IMR-90 (cell line): ENCODE measurements around the gene KYAT1. TPM values are rescaled to one million over a fixed set of nuclear protein-coding genes. Genes with fewer than 3 reads are reported as not detected.
A peak's percentile ranks its signal among the peaks of the same experiment; 100 is the strongest.

Experiments
- ATAC-seq: fragments of 200-7000 bp; cut with Tn5 transposase; 2 replicates; pipeline ENCODE4 v1.9.1; 2020; ENCODE audit warnings: low read depth, mild to moderate bottlenecking, moderate library complexity
- BruUV-seq: library from RNA; stranded (reverse); fragments of 400-500 nt; replicated peaks from 2 replicates; lab custom pipeline; 2021; lab: Mats Ljungman, UMichigan
- CTCF ChIA-PET: fragments of 300-600 bp; formaldehyde crosslinking; extraction: SDS; loops from one replicate; lab custom pipeline; 2021; ENCODE audit warnings: antibody characterized with exemption; lab: Yijun Ruan, JAX
- POLR2A ChIA-PET: fragments of 300-600 bp; sonication (Branson Sonifier 250); formaldehyde crosslinking; loops from one replicate; lab custom pipeline; 2022; ENCODE audit warnings: antibody characterized with exemption; ENCODE audit not compliant: unreplicated experiment; lab: Charles Lee
- DNase-seq: peaks from one replicate; pipeline ENCODE4 v3.0.0; 2013
- H2AFZ ChIP-seq: replicated peaks from 2 replicates; pipeline ENCODE3; 2013; ENCODE audit warnings: low read length, mild to moderate bottlenecking; ENCODE audit not compliant: poor library complexity
- H2AK5ac ChIP-seq: 2 replicates; pipeline ENCODE4 v1.6.1; 2013; ENCODE audit warnings: low read depth, low read length, inconsistent platforms
- H2AK9ac ChIP-seq: replicated peaks from 2 replicates; pipeline ENCODE3; 2013; ENCODE audit warnings: mild to moderate bottlenecking, low read depth, low read length, moderate library complexity; ENCODE audit not compliant: poor library complexity
- H2BK120ac ChIP-seq: 2 replicates; pipeline ENCODE4 v1.6.1; 2013; ENCODE audit warnings: low read depth, low read length, inconsistent platforms
- H2BK15ac ChIP-seq: 3 replicates; pipeline ENCODE4 v1.6.1; 2013; ENCODE audit warnings: low read depth, low read length, inconsistent platforms
- H2BK20ac ChIP-seq: 2 replicates; pipeline ENCODE4 v1.6.1; 2013; ENCODE audit warnings: low read depth, mild to moderate bottlenecking, inconsistent platforms, low read length, moderate library complexity
- H2BK5ac ChIP-seq: 2 replicates; pipeline ENCODE4 v1.6.1; 2013; ENCODE audit warnings: mild to moderate bottlenecking, low read depth, low read length, inconsistent platforms; ENCODE audit not compliant: poor library complexity, severe bottlenecking
- H3K14ac ChIP-seq: replicated peaks from 2 replicates; pipeline ENCODE4 v1.6.1; 2013; ENCODE audit warnings: low read depth, low read length, inconsistent platforms
- H3K18ac ChIP-seq: 2 replicates; pipeline ENCODE4 v1.6.1; 2013; ENCODE audit warnings: low read depth, low read length, control low read depth
- H3K23ac ChIP-seq: 2 replicates; pipeline ENCODE4 v1.6.1; 2013; ENCODE audit warnings: low read depth, low read length, inconsistent platforms
- H3K27ac ChIP-seq: 2 replicates; pipeline ENCODE4 v1.5.1; 2013; ENCODE audit warnings: mild to moderate bottlenecking, control low read depth, low read length; ENCODE audit not compliant: insufficient read depth
- H3K27me3 ChIP-seq: 2 replicates; pipeline ENCODE4 v1.6.1; 2013; ENCODE audit warnings: low read length; ENCODE audit not compliant: control insufficient read depth, insufficient read depth
- H3K36me3 ChIP-seq: 2 replicates; pipeline ENCODE4 v1.6.1; 2013; ENCODE audit warnings: low read length, mixed read lengths; ENCODE audit not compliant: control insufficient read depth, insufficient read depth
- H3K4ac ChIP-seq: 2 replicates; pipeline ENCODE4 v1.6.1; 2013; ENCODE audit warnings: low read depth, low read length, inconsistent platforms
- H3K4me1 ChIP-seq: 2 replicates; pipeline ENCODE4 v1.6.1; 2013; ENCODE audit warnings: low read length, mixed read lengths; ENCODE audit not compliant: control insufficient read depth, insufficient read depth
- H3K4me2 ChIP-seq: 2 replicates; pipeline ENCODE4 v1.6.1; 2013; ENCODE audit warnings: low read depth, mild to moderate bottlenecking, control low read depth, low read length, moderate library complexity
- H3K4me3 ChIP-seq: 2 replicates; pipeline ENCODE4 v1.5.1; 2013; ENCODE audit warnings: low read depth, mild to moderate bottlenecking, control low read depth, low read length, moderate library complexity; ENCODE audit not compliant: insufficient read depth
- H3K56ac ChIP-seq: 2 replicates; pipeline ENCODE4 v1.6.1; 2013; ENCODE audit warnings: low read length, inconsistent platforms; ENCODE audit not compliant: insufficient read depth; ENCODE audit errors: extremely low read depth
- H3K79me1 ChIP-seq, 2 experiments: 2 replicates each; pipeline ENCODE4 v1.6.1; 2013; ENCODE audit warnings: low read length in 2 of 2, inconsistent platforms in 1 of 2, low read depth in 1 of 2
- H3K9ac ChIP-seq: 2 replicates; pipeline ENCODE4 v1.6.1; 2013; ENCODE audit warnings: low read depth, low read length, control low read depth
- H3K9me1 ChIP-seq: 2 replicates; pipeline ENCODE4 v1.6.1; 2013; ENCODE audit warnings: low read length, inconsistent platforms; ENCODE audit not compliant: insufficient read depth
- H3K9me3 ChIP-seq: 2 replicates; pipeline ENCODE4 v1.6.1; 2013; ENCODE audit warnings: low read length; ENCODE audit not compliant: control insufficient read depth, insufficient read depth
- H4K20me1 ChIP-seq: 2 replicates; pipeline ENCODE4 v1.6.1; 2013; ENCODE audit warnings: low read length, inconsistent platforms; ENCODE audit not compliant: insufficient read depth
- H4K5ac ChIP-seq: 2 replicates; pipeline ENCODE4 v1.6.1; 2013; ENCODE audit warnings: mild to moderate bottlenecking, low read depth, low read length, control low read depth
- H4K8ac ChIP-seq, 2 experiments: 2 replicates each; pipeline ENCODE4 v1.6.1; 2013; ENCODE audit warnings: low read depth in 2 of 2, low read length in 2 of 2, control low read depth in 1 of 2, inconsistent platforms in 1 of 2
- H4K91ac ChIP-seq: 2 replicates; pipeline ENCODE4 v1.6.1; 2013; ENCODE audit warnings: low read depth, low read length, inconsistent platforms; ENCODE audit not compliant: insufficient read depth
- BHLHE40 ChIP-seq: fragments of 150-350 bp; IDR thresholded peaks from 2 replicates; pipeline ENCODE4 v1.6.1; 2016; ENCODE audit warnings: mild to moderate bottlenecking, low read depth, low read length
- CEBPB ChIP-seq: IDR thresholded peaks from 2 replicates; pipeline ENCODE4 v1.6.1; 2012; ENCODE audit warnings: low read depth, low read length, improper control_type of control experiment
- CHD1 ChIP-seq: IDR thresholded peaks from 2 replicates; pipeline ENCODE4 v1.6.1; 2012; ENCODE audit warnings: low read depth, low read length, improper control_type of control experiment
- FOS ChIP-seq: fragments of 150-350 bp; IDR thresholded peaks from 2 replicates; pipeline ENCODE4 v1.6.1; 2016; ENCODE audit warnings: low read depth, low read length
- MAFK ChIP-seq: IDR thresholded peaks from 2 replicates; pipeline ENCODE4 v1.6.1; 2012; ENCODE audit warnings: low read depth, low read length, improper control_type of control experiment
- MAZ ChIP-seq: IDR thresholded peaks from 2 replicates; pipeline ENCODE4 v1.6.1; 2012; ENCODE audit warnings: low read depth, mild to moderate bottlenecking, low read length, improper control_type of control experiment, moderate library complexity, borderline replicate concordance
- MXI1 ChIP-seq: IDR thresholded peaks from 2 replicates; pipeline ENCODE4 v1.6.1; 2012; ENCODE audit warnings: low read depth, mild to moderate bottlenecking, low read length, moderate library complexity, borderline replicate concordance
- POLR2A ChIP-seq: IDR thresholded peaks from 2 replicates; pipeline ENCODE4 v1.6.1; 2012; ENCODE audit warnings: mild to moderate bottlenecking, low read depth, low read length
- RAD21 ChIP-seq: IDR thresholded peaks from 2 replicates; pipeline ENCODE4 v1.6.1; 2012; ENCODE audit warnings: low read length, improper control_type of control experiment
- RCOR1 ChIP-seq: IDR thresholded peaks from 2 replicates; pipeline ENCODE4 v1.6.1; 2012; ENCODE audit warnings: mild to moderate bottlenecking, low read length, improper control_type of control experiment; ENCODE audit not compliant: insufficient replicate concordance
- WGBS, 2 experiments: methylation state at CpG; one replicate each; pipeline versions ENCODE4 v1.1.5 to v1.1.7; 2013; ENCODE audit warnings: missing lambda C conversion rate in 2 of 2; ENCODE audit not compliant: insufficient read length in 1 of 2; ENCODE audit errors: extremely low coverage in 2 of 2; 5-methylcytosine and 5-hydroxymethylcytosine counted together
- dilution Hi-C: fragments of 300-500 bp; cut with HindIII; formaldehyde crosslinking; loops from one replicate; pipeline ENCODE4 v1.14.3; 2018; ENCODE audit warnings: low sequenced_read_pairs; ENCODE audit not compliant: unreplicated experiment
- in situ Hi-C: fragments of 300-500 bp; cut with MboI; formaldehyde crosslinking; loops from 3 replicates; pipeline ENCODE4 v1.14.3; 2019; ENCODE audit warnings: low sequenced_read_pairs, inconsistent platforms, mixed read lengths
- intact Hi-C: fragments of 100-400 bp; cut with micrococcal nuclease; formaldehyde crosslinking; loops from 2 replicates; pipeline ENCODE4 v1.10.0; 2022
- polyA plus RNA-seq, 3 experiments: library from polyadenylated mRNA; depleted of rRNA; stranded (reverse); fragments of >200 nt; gene quantifications; 2 replicates each; pipeline ENCODE4 v1.2.3, GENCODE V29; 2012; ENCODE audit warnings: low replicate concordance in 1 of 3
- total RNA-seq: library from RNA; depleted of rRNA; stranded (reverse); fragments of >200 nt; gene quantifications from 2 replicates; pipeline ENCODE4 v1.2.3, GENCODE V29; 2012
- TF ChIP-seq, protein P1 (sequence below): conservative IDR thresholded peaks from 2 replicates; pipeline ENCODE4 v1.5.1; 2012; ENCODE audit warnings: mild to moderate bottlenecking, low read depth, low read length, improper control_type of control experiment
- TF ChIP-seq, protein P2 (sequence below): fragments of 150-350 bp; IDR thresholded peaks from 2 replicates; pipeline ENCODE4 v1.6.1; 2017; ENCODE audit warnings: mild to moderate bottlenecking, antibody characterized with exemption, low read length, low read depth
- TF ChIP-seq, protein P3 (sequence below): fragments of 150-350 bp; IDR thresholded peaks from 2 replicates; pipeline ENCODE4 v1.6.1; 2016; ENCODE audit warnings: low read depth, mild to moderate bottlenecking, low read length, moderate library complexity, borderline replicate concordance

The KYAT1 gene
- total and polyA plus RNA-seq, 2 of the 4 experiments (the other 2 are of a cell fraction): 6.8 to 9.5 TPM

DNA sequence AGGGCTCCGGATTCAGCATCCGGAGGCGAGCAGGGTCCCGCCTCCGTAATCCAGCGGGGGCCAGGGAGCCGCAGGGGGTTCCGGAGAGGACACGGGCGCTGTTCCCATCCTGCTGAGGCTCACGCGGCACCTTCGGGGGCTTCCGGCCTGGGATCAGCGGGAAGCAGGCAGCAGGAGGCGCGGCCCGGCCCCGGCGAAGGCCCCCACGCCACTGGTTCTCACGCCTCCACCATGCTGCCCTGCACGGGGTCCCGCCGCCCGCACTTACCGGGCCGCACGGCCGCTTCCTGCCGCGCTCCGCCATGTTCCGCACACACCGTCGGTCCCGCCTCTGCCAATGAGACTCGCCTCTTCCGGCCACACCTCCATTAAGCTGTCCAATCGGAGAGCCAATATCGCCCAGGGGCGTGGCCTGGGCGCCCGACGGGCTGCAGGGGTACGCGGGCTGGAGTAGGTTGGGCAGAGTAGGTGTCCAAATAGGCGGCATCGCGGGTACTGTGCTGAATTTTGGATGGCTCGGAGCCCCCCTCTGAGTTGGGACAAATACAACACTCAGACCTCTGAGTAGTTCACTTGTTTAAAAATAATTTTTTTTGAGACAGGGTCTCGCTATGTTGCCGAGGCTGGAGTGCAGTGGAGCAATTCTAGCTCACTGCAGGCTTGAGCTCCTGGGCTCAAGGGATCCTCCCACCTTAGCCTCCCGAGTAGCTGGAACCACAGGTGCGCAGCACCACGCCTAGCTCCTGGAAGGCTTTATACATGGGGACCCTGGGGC, 52.1 kb downstream of the KYAT1 start, which contains the start of gene SPOUT1:
Gene SPOUT1 (minus strand): TSS at position 318 of the 775 bp plus-strand sequence. CDS start 14 bp downstream, at position 304.
- Histone ChIP-seq H3K4ac (peak within 1 kb of the TSS; percentile 45), H3K9me3 (no peaks in the 10 kb centered on the region), H3K9me1 (peaks cover 6% of the 10 kb centered on the region; the same call in 1 of the 2 replicates), H2AK5ac (peak within 1 kb of the TSS; percentile 53; the same call in 1 of the 2 replicates), H3K18ac (no peak within 1 kb of the TSS), H2AFZ (peak within 1 kb of the TSS; percentile 98), H4K91ac (no peak within 1 kb of the TSS), H3K27ac (peak within 1 kb of the TSS; percentile 73), H2AK9ac (peak within 1 kb of the TSS; percentile 95), H4K8ac (peak within 1 kb of the TSS; percentile 25 to 83; a peak in 3 of 4 replicates), H2BK5ac (peak within 1 kb of the TSS; percentile 44), H3K27me3 (no peaks in the 10 kb centered on the region), H4K5ac (no peak within 1 kb of the TSS), H3K79me1 (peaks cover 23% of the 10 kb centered on the region in 2 experiments), H2BK20ac (no peak within 1 kb of the TSS), H2BK120ac (no peak within 1 kb of the TSS), H3K36me3 (peaks cover 21% of the 10 kb centered on the region), H3K4me1 (peaks cover 5% of the 10 kb centered on the region; the same call in 1 of the 2 replicates), H3K56ac (peak within 1 kb of the TSS; percentile 66), H3K4me3 (peak within 1 kb of the TSS; percentile 80), H3K23ac (peak within 1 kb of the TSS; percentile 78), H3K9ac (peak within 1 kb of the TSS; percentile 49), H3K14ac (peak within 1 kb of the TSS; percentile 79), H3K4me2 (peak within 1 kb of the TSS; percentile 96), H4K20me1 (0 out of 2 replicates have a peak, but pooled peaks cover 3% of the 10 kb centered on the region), H2BK15ac (no peak within 1 kb of the TSS)
- dilution Hi-C loops (no loop called here), intact Hi-C loops (no loop called here), in situ Hi-C loops (no loop called here)
- CTCF ChIA-PET: interaction anchor here (1.5 kb wide), 1 partner anchor 11 kb away, joined by 6 read pairs; the partner anchor contains the start of gene ENDOG
- 2% methylated on average over 21 of the region's 56 CpGs; no CpG with 5 or more reads in 1 of the 2 experiments for WGBS, 2 experiments
- peak; percentile 100 for ATAC-seq
- POLR2A ChIA-PET: interaction anchor here (0.5 to 0.6 kb wide), 2 partner anchors 22 to 749 kb away, joined by 4 read pairs; no protein-coding TSS in a partner anchor
- DNase-seq: peak; percentile 86
- BruUV-seq: no TSS peak
- TF ChIP-seq, protein P1, sequence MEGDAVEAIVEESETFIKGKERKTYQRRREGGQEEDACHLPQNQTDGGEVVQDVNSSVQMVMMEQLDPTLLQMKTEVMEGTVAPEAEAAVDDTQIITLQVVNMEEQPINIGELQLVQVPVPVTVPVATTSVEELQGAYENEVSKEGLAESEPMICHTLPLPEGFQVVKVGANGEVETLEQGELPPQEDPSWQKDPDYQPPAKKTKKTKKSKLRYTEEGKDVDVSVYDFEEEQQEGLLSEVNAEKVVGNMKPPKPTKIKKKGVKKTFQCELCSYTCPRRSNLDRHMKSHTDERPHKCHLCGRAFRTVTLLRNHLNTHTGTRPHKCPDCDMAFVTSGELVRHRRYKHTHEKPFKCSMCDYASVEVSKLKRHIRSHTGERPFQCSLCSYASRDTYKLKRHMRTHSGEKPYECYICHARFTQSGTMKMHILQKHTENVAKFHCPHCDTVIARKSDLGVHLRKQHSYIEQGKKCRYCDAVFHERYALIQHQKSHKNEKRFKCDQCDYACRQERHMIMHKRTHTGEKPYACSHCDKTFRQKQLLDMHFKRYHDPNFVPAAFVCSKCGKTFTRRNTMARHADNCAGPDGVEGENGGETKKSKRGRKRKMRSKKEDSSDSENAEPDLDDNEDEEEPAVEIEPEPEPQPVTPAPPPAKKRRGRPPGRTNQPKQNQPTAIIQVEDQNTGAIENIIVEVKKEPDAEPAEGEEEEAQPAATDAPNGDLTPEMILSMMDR: no peak
- TF ChIP-seq RAD21: no peak
- no peak for TF ChIP-seq CEBPB
- no peak for TF ChIP-seq RCOR1
- TF ChIP-seq CHD1: no peak
- TF ChIP-seq MAFK: no peak
- TF ChIP-seq FOS: no peak
- TF ChIP-seq MXI1: peak; percentile 95
- TF ChIP-seq, protein P2, sequence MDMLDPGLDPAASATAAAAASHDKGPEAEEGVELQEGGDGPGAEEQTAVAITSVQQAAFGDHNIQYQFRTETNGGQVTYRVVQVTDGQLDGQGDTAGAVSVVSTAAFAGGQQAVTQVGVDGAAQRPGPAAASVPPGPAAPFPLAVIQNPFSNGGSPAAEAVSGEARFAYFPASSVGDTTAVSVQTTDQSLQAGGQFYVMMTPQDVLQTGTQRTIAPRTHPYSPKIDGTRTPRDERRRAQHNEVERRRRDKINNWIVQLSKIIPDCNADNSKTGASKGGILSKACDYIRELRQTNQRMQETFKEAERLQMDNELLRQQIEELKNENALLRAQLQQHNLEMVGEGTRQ: peak; percentile 39; the same call in 1 of the 2 replicates
- peak; percentile 37; the same call in 1 of the 2 replicates for TF ChIP-seq POLR2A
- TF ChIP-seq MAZ: peak; percentile 51; the same call in 1 of the 2 replicates
- TF ChIP-seq BHLHE40: peak; percentile 20; the same call in 1 of the 2 replicates
- TF ChIP-seq, protein P3, sequence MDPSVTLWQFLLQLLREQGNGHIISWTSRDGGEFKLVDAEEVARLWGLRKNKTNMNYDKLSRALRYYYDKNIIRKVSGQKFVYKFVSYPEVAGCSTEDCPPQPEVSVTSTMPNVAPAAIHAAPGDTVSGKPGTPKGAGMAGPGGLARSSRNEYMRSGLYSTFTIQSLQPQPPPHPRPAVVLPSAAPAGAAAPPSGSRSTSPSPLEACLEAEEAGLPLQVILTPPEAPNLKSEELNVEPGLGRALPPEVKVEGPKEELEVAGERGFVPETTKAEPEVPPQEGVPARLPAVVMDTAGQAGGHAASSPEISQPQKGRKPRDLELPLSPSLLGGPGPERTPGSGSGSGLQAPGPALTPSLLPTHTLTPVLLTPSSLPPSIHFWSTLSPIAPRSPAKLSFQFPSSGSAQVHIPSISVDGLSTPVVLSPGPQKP: no peak
